Measurements from ENCODE around the gene TBR1.

The TBR1 gene

GRCh38 chr2:161415034-161415986 lies 787 bp upstream of the TBR1 start:
- DNase-seq, result no peak

GRCh38 chr2:161416708-161417437 lies 776 bp downstream of the TBR1 start:
- DNase-seq, result no peak

- no peak for DNase-seq
These were observed 1.6 kb downstream of the TBR1 start for GRCh38 chr2:161417438-161418274.

- no peak for DNase-seq
These were observed 2.2 kb downstream of the TBR1 start for GRCh38 chr2:161418275-161418714.

- no peak for DNase-seq
These were observed 2.9 kb downstream of the TBR1 start for GRCh38 chr2:161418715-161419637.

GRCh38 chr2:161419638-161420190 lies 3.6 kb downstream of the TBR1 start:
- no peak for DNase-seq

GRCh38 chr2:161420406-161421074 lies 4.4 kb downstream of the TBR1 start:
- DNase-seq, result no peak

- no peak for DNase-seq
These were observed 5.6 kb downstream of the TBR1 start for GRCh38 chr2:161421686-161422085.

GRCh38 chr2:161422816-161423403 lies 6.8 kb downstream of the TBR1 start:
- DNase-seq, result no peak

- DNase-seq, result no peak
These were observed 7.6 kb downstream of the TBR1 start for GRCh38 chr2:161423421-161424393.

GRCh38 chr2:161424394-161424769 lies 8.3 kb downstream of the TBR1 start:
- DNase-seq, result no peak

GRCh38 chr2:161424891-161425727 lies 9.0 kb downstream of the TBR1 start:
- no peak for DNase-seq

GRCh38 chr2:161425728-161426454 lies 9.8 kb downstream of the TBR1 start:
- DNase-seq, result no peak

GRCh38 chr2:161426455-161426921 lies 10.4 kb downstream of the TBR1 start:
- no peak for DNase-seq

- no peak for DNase-seq
These were observed 11.0 kb downstream of the TBR1 start for GRCh38 chr2:161426922-161427663.
